ENCODE data around the gene EP300.

EP300 gene

GRCh38 chr22:41074466-41074865, 17.9 kb upstream of the EP300 start:
- DNase-seq (ENCODE audit: low read depth) = no peak
- no peak overlapping the region for H3K4me3 ChIP-seq (ENCODE audit: control insufficient read depth, low read depth, low read length)
- TF ChIP-seq CTCF (conservative IDR thresholded peaks at IDR 0.05; ENCODE audit: control insufficient read depth, insufficient read depth, low read depth, low read length) = no peak

- H3K4me3 ChIP-seq (ENCODE audit: control insufficient read depth, low read depth, low read length) = no peak overlapping the region
- no peak for TF ChIP-seq CTCF (conservative IDR thresholded peaks at IDR 0.05; ENCODE audit: control insufficient read depth, insufficient read depth, low read depth, low read length)
- DNase-seq (ENCODE audit: low read depth) = no peak
These were observed 17.3 kb upstream of the EP300 start for GRCh38 chr22:41074941-41075710.

- no peak for DNase-seq (ENCODE audit: low read depth)
- no peak overlapping the region for H3K4me3 ChIP-seq (ENCODE audit: control insufficient read depth, low read depth, low read length)
- TF ChIP-seq CTCF (conservative IDR thresholded peaks at IDR 0.05; ENCODE audit: control insufficient read depth, insufficient read depth, low read depth, low read length) = no peak
These were observed 16.4 kb upstream of the EP300 start for GRCh38 chr22:41075946-41076345.

- H3K4me3 ChIP-seq (ENCODE audit: control insufficient read depth, low read depth, low read length) = no peak overlapping the region
- DNase-seq (ENCODE audit: low read depth) = no peak
- TF ChIP-seq CTCF (conservative IDR thresholded peaks at IDR 0.05; ENCODE audit: control insufficient read depth, insufficient read depth, low read depth, low read length) = no peak
These were observed 15.5 kb upstream of the EP300 start for GRCh38 chr22:41076857-41077256.

- H3K4me3 ChIP-seq (ENCODE audit: control insufficient read depth, low read depth, low read length) = no peak overlapping the region
- no peak for TF ChIP-seq CTCF (conservative IDR thresholded peaks at IDR 0.05; ENCODE audit: control insufficient read depth, insufficient read depth, low read depth, low read length)
- DNase-seq (ENCODE audit: low read depth) = no peak
These were observed 13.5 kb upstream of the EP300 start for GRCh38 chr22:41078931-41079330.

GRCh38 chr22:41085842-41086241, 6.5 kb upstream of the EP300 start:
- DNase-seq (ENCODE audit: low read depth) = no peak
- no peak for TF ChIP-seq CTCF (conservative IDR thresholded peaks at IDR 0.05; ENCODE audit: control insufficient read depth, insufficient read depth, low read depth, low read length)
- no peak overlapping the region for H3K4me3 ChIP-seq (ENCODE audit: control insufficient read depth, low read depth, low read length)

Measured in fibroblast of mammary gland (primary cell).